ENCODE measurements around the gene FLRT1. TPM values are rescaled to one million over a fixed set of nuclear protein-coding genes. Genes with fewer than 3 reads are reported as not detected.

Gene FLRT1
- total and polyA plus RNA-seq, 2 of the 13 experiments (the other 11 are each of a cell fraction or from before 2014, with no cell fraction given): 0.02 to 0.08 TPM

GRCh38 chr11:64013141-64013896 is 22.4 kb upstream of the FLRT1 start (continued):
- TF ChIP-seq ZSCAN5A (CRISPR knock-in tag; IDR thresholded peaks at IDR 0.05; ENCODE audit: borderline replicate concordance) (no peak), MYNN (CRISPR knock-in tag; IDR thresholded peaks at IDR 0.05; ENCODE audit: low read depth) (no peak), ZNF280B (CRISPR knock-in tag; IDR thresholded peaks at IDR 0.05; ENCODE audit: borderline replicate concordance) (no peak)

GRCh38 chr11:64014356-64014755 is 21.4 kb upstream of the FLRT1 start:
- ChIA-PET POLR2A (no interaction called here), CTCF (ENCODE audit: low intra/inter-chr PET ratio, low total read pairs) (no interaction called here)
- no peak for FAIRE-seq
- ATAC-seq: no peak
- H3K4me3 ChIP-seq (replicated peaks in 1 of 3; ENCODE audit: insufficient read depth in 1 of 3, low read depth in 2 of 3, low read length in 3 of 3): no peak overlapping the region
- H3K27ac ChIP-seq (ENCODE audit: extremely low read length, insufficient read depth, low read length): no peak overlapping the region
- BruUV-seq (replicated peaks): no TSS peak
- H3K27me3 ChIP-seq (ENCODE audit: control insufficient read depth in 1 of 2, insufficient read depth in 2 of 2, low read length in 2 of 2): no peaks in the 10 kb centered on the region
- in situ Hi-C loops (cut with HindIII; ENCODE audit: extremely low pct_ligation_motif_present, low pct_unique_long_range_greater_than_20kb) (no loop called here), intact Hi-C loops (cut with micrococcal nuclease; ENCODE audit: unreplicated experiment) (no loop called here)
- peaks cover 10% of the 10 kb centered on the region; the same call in 1 of the 2 replicates for H3K9me3 ChIP-seq (ENCODE audit: low read length)
- DNase-seq (ENCODE audit: low spot score): no peak
- WGBS (ENCODE audit: low lambda C conversion rate): 93% methylated on average over 9 of the region's 11 CpGs
- TF ChIP-seq ZNF577 (CRISPR knock-in tag; IDR thresholded peaks at IDR 0.05; ENCODE audit: borderline replicate concordance, low read depth) (no peak), MAFG (CRISPR knock-in tag; IDR thresholded peaks at IDR 0.05) (no peak), SALL1 (CRISPR knock-in tag; IDR thresholded peaks at IDR 0.05) (no peak), BRCA1 (CRISPR knock-in tag; IDR thresholded peaks at IDR 0.05) (no peak), ATF1 (CRISPR knock-in tag; IDR thresholded peaks at IDR 0.05) (no peak), ZNF660 (CRISPR knock-in tag; IDR thresholded peaks at IDR 0.05; ENCODE audit: borderline replicate concordance, low read depth) (no peak), ZNF609 (CRISPR knock-in tag; IDR thresholded peaks at IDR 0.05; ENCODE audit: borderline replicate concordance) (no peak)
- H4K20me1 ChIP-seq (ENCODE audit: insufficient read depth, low read length): 0 out of 2 replicates have a peak, but pooled peaks cover 4% of the 10 kb centered on the region
- no peaks in the 10 kb centered on the region for H3K79me2 ChIP-seq (ENCODE audit: insufficient read depth, low read length)
- H2AFZ ChIP-seq (ENCODE audit: low read length): no peak overlapping the region
- no peaks in the 10 kb centered on the region for H3K36me3 ChIP-seq (replicated peaks in 1 of 2; ENCODE audit: control insufficient read depth in 1 of 2, insufficient read depth in 2 of 2, low read length in 2 of 2)
- H3K4me1 ChIP-seq (ENCODE audit: insufficient read depth, low read length): no peaks in the 10 kb centered on the region
- no peak overlapping the region for H3K9ac ChIP-seq (ENCODE audit: insufficient read depth, low read depth, low read length)
- H3K4me2 ChIP-seq (ENCODE audit: low read depth, low read length): no peak overlapping the region
